Panc1 (cell line): ENCODE measurements around the gene NCAM2.

Experiments used
- POLR2AphosphoS5 ChIP-seq: IDR thresholded peaks from 2 replicates; pipeline ENCODE4 v1.6.1; 2012; ENCODE audit warnings: mild to moderate bottlenecking, low read depth, low read length, moderate library complexity
- REST ChIP-seq, 2 experiments: IDR thresholded peaks; 2 replicates each; pipeline ENCODE4 v1.6.1; 2011 to 2012; ENCODE audit warnings: low read depth in 2 of 2, control low read depth in 1 of 2, low read length in 1 of 2, mild to moderate bottlenecking in 1 of 2, moderate library complexity in 1 of 2; ENCODE audit not compliant: insufficient read depth in 1 of 2
- SIN3A ChIP-seq: IDR thresholded peaks from 2 replicates; pipeline ENCODE4 v1.6.1; 2012; ENCODE audit warnings: low read depth, mild to moderate bottlenecking, low read length, moderate library complexity, borderline replicate concordance; ENCODE audit not compliant: insufficient read depth
- TF ChIP-seq, protein P1 (sequence below): fragments of 450-650 bp; IDR thresholded peaks from 2 replicates; pipeline ENCODE4 v1.5.1; 2017; ENCODE audit warnings: mild to moderate bottlenecking

DNA sequence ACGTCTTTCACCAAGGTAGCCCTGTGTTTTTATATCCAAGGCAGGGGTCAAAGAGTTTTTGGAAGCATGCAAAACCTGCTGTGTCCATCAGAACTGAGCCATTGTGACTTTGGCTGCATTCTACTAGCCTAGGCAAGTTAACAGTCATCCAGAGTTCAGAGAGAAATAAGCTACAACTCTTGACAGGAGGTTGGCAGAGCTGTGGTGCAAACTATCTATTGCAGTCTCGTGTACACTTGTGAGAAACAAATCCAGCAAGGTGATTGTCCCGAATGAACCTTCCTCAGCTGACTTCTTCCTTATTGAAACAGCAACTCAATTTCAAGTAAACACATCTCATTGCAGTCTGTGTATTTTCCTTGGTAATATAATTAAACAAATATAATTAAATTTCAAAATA lies 124.5 kb downstream of the NCAM2 start:
- TF ChIP-seq, protein P1, sequence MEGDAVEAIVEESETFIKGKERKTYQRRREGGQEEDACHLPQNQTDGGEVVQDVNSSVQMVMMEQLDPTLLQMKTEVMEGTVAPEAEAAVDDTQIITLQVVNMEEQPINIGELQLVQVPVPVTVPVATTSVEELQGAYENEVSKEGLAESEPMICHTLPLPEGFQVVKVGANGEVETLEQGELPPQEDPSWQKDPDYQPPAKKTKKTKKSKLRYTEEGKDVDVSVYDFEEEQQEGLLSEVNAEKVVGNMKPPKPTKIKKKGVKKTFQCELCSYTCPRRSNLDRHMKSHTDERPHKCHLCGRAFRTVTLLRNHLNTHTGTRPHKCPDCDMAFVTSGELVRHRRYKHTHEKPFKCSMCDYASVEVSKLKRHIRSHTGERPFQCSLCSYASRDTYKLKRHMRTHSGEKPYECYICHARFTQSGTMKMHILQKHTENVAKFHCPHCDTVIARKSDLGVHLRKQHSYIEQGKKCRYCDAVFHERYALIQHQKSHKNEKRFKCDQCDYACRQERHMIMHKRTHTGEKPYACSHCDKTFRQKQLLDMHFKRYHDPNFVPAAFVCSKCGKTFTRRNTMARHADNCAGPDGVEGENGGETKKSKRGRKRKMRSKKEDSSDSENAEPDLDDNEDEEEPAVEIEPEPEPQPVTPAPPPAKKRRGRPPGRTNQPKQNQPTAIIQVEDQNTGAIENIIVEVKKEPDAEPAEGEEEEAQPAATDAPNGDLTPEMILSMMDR, result no peak
- TF ChIP-seq POLR2AphosphoS5 (no peak), REST (IDR thresholded peaks at IDR 0.05; ENCODE audit: insufficient read depth in 1 of 2, low read depth in 2 of 2, low read length in 1 of 2) (no peak), SIN3A (no peak)
